Fibroblast of skin of back (primary cell): ENCODE results near the gene ATP6V0E1.
A peak's percentile ranks its signal among the peaks of the same experiment; 100 is the strongest.
"Not testable (repeated sequence)": the region's sequence is repeated elsewhere in the genome, so short reads cannot be mapped to it uniquely, and the experiment has no call there.

Experiments used
- DNase-seq: peaks from one replicate; pipeline ENCODE4 v3.0.0-alpha.2; 2013

The ATP6V0E1 gene

DNA sequence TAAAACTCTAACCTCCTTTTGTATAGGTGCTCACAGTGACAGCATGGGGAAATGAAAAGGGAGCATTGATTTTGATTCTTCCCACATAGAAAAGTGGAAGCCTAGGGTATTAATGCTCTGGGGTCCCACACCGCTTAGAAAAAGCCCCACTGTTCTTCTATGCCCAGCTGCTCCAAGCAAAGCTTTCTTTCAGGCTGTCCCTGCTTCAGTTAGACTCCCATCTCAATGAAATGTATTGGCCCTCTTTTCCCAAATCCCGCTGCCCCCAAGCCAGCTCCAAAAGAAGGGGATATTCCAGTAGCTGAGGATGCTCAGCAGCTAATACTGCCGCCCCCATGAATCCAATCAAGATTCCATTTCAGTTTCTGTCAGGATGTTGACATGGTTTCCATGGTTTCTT lies 55.6 kb downstream of the ATP6V0E1 start:
- no peak for DNase-seq

DNA sequence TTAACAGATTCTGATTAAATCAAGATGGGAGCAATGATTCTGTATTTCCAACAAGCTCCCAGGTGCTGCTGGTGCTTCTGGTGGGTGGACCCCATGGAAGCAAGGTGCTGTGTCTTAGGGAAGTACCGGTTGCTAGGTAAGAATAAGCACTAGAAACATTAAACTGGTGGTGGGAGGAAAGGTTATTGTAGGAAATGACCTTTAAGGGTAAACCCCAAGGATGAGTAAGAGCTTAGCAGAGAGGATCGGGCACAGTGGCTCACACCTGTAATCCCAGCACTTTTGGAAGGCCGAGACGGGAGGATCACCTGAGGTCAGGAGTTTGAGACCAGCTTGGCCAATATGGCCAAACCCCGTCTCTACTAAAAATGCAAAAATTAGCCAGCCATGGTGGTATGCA lies 56.4 kb downstream of the ATP6V0E1 start:
- no peak for DNase-seq

DNA sequence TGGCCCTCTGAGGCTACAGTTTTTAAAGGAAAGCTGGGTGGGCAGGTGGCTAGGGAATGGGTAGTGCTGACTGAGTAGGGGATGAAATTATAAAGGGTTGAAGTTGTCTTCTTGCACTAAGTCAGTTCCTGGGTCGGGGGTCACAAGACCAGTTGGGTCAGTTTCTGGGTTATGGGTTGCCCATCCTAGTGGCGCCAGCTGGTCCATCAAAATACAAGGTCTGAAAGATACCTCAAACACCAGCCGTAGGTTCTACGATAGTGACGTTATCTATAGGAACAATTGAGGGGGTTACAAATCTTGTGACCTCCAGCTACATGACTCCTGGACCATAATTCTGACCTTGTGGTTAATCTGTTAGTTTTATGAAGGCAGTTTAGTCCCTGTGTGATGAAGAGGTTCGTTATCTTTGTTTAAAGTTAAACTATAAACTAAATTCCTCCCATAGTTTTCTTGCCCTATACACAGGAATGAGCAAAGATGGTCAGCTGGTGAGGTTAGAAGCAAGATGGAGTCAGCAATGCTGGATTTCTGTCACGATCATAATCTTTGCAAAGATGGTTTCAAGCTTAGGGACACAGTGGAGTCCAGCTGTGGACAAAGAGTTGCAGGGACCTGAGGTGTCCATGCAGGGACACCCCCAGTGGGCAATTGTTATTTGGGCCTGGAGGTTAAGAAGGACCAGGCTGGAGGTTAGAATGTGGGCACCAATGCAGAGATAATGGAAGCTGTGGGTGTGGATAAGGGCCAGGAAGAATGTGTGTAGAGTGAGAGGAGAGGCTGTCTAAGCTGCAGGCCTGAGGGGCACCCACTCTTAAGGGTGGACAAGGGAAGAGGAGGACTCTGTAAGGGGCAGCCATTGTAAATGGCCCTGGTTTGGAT lies 58.6 kb downstream of the ATP6V0E1 start:
- no peak for DNase-seq

DNA sequence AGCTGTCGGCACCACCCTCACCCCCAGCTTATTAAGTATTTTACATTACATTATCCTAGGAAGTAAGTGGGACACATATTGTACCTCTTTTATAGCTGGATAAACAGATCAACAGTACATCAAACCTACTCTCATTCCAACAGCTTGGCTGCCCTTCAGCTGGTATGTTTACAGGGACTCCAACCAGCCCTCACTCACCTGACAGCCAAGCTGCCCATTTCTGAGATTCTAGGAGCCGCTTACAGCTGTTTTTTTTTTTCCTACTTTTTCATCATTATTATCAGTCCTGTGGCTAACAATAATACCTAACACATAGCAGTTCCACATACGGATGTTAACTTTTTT lies 59.2 kb downstream of the ATP6V0E1 start:
- no peak for DNase-seq

DNA sequence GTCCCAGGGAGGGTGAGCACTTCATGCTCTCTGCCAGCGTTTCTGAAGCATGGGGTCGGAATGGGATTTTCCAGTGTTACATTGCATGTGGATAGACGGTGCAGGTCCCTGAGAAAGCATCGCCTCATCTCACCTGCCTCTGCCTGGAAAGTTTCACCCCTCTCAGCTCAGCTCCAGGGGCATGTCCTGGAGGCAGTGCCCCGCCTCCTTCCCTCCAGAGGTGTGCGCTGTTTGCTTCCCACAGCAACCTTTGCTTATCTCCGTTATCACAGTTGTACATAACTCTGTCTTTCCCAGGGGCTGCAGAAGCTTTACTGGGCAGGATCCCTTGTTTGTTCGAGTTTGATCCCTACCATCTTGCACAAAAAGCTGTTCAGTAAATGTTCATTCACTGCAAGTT lies 61.9 kb downstream of the ATP6V0E1 start:
- DNase-seq = no peak

DNA sequence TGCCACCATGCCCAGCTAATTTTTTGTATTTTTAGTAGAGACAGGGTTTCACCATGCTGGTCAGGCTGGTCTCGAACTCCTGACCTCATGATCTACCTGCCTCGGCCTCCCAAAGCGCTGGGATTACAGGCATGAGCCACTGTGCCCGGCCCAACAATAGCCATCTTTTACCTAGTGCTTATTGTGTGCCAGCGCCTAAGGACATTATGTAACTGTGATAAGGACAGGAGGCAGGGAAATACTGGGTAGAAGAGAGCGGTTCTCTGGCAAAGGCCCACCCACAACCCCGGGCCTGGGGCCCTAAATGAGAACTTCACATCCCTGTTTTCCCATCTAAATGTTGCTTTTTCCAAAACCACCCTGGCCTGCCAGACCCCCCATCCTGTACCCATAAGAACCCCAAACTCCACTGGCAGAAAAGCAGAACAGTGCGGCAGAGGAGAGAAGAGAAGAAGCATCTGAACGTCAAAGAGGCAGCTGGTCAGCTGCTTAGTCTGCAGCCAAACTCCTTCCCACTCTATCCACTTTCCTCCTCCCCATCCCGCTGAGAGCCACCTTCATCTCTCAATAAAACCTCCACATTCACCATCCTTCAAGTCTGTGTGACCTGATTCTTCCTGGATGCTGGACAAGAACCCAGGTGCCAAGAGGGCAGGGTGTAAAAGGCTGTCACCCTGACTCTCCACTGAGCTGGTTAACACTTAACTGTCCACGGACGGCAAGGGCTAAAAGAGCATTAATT lies 63.7 kb downstream of the ATP6V0E1 start:
- not testable (repeated sequence) for DNase-seq

DNA sequence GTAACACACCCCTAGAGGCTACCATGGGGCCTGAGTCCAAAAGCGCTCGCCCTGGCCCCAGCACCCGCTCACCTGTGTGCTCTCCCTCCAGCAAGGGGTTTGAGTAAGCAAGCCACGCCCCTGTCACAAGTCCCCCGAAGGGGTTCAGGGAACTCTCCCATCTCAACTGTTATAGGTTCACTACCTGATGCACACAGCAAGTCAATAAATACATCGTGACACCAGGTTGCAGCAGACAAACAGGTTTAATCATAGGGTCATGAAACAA lies 64.2 kb downstream of the ATP6V0E1 start:
- no peak for DNase-seq

DNA sequence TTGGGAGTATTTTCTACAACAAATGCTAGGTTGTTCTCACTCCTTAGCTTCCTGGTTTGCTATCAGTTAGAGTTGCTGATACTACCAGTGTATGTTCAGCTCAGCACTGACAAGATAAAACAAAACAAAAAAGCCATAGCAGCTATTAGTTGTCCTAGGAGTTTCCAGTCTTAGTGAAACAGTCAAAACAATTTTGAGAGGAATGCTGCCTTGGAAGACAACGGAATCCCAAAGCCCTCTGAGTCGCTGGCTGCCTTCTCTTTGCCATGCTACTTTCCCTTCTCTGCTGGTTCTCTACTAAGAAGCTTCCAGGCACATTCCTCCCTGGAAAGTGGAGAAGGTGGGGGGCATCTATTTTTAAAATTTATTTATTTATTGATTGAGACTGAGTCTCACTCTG lies 67.2 kb downstream of the ATP6V0E1 start:
- peak; percentile 44 for DNase-seq

DNA sequence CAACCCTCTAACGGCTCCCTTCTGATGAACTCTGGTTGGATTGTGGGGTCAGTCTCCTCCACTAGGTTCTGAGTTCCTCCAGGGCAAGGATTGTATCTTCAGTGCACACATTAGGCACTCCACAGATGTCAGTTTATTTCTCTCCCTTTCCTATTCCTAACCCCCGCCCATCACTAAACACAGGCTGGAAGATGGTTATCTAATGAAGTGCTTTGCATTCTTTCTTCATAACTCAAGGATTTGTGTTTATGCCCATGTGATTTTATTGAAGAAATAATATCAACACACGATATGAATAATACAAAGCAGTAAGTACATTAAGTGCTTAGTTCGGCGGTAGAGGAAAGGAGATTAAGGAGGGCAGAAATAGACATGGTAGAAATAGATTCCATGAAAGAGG lies 68.2 kb downstream of the ATP6V0E1 start:
- DNase-seq = peak; percentile 61

DNA sequence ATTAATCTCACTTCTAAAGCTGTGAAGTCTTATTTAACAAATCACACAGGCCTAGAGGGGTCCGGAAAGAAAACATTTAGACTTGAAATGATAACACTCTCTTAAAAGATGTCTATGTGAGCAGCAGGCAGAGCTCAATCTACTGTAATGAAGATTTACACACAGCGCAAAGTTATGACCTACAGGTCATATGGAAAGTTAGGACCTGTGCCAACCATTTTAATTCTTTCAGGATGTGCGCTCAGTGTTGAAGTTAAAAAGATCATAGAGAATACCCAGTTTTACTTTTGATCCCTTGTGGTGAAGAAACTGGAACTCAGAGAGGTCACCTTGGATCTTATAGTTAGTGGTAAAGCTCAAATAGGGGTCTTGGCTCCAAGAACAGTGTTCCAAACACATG lies 69.5 kb downstream of the ATP6V0E1 start:
- no peak for DNase-seq

DNA sequence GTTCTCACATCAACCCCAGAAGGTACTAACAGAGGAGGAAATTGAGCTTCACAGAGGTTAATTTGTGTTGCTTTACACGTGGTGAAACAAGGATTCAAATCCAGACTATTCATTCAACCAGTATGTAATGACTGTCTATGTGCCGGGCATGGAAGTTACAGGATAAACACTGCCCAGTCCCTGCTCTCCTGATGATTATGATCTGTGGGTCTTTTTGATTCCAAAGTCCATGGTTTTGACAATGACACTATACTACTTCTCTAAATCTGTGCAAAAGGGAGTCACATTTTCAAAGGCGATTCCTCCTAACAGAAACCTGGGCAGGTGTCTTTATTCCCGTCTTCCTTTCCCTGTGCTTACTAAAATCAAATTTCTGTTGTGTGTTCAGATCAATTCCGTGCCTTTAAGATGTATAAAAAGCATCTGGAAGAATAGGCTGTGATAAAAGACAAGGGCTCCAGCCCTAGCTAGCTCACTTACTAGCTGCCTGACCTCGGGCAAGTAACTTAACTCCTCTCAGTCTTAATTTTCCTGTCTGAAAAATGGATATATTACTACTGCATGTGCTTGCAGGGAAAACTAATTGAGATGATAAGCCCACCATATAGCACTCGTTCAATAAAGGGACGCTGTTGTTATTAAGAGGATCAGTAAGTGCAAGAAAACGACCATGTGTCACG lies 71.6 kb downstream of the ATP6V0E1 start:
- DNase-seq = no peak

DNA sequence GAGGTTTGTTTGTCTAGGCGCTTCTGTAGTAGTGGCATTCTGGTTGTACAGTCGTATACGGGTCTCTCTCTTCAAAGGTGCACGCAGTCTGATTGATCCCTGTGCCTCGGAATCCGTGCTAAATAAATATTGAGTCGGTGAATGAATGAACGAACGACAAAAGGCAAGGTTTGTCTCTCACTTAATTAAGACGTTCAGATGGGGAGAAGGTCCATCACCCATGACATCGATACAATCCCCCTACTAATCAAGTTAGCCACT lies 72.1 kb downstream of the ATP6V0E1 start:
- DNase-seq = no peak

DNA sequence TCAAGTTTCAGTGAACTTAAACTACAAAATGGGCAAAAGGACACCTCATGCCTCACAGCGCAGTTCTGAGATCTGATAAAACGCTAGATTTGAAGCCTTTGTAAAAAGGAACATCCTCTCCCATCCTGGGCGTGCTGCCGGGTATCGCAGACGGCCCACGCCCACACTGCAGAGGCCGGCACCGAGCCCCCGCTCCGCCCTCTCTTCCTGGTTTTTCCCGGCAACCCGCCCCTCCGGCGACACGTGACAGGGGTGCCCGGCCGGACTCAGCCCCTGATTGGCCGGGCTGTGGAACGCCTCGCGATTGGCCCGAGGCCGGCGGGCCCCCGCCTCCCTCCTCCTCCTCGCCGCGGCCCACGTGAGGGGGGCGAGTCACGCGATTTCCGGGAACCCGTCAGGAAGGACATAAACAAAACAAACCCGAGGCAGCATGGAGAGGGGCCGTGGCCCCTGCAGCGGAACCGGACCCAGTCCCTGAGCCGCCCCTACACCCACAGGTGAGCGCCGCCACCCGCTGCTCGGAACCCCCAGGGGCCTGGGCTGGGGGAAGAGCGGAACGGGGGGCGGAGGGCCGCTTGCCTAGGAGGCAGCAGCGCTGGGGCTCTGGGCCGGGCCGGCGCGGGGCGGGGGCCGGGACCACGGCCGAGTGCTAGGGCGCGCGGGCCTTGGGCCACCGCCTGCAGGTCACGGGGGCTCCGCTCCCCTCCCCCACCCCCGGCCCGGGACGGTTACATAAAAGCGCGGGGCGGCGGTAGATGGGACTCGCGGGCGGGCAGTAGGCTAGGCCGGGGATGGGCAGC lies 72.6 kb downstream of the ATP6V0E1 start, which contains the start of gene CREBRF:
Gene CREBRF (plus strand): TSS at position 370 of the 800 bp plus-strand sequence. CDS start 24,424 bp downstream, outside the sequence.
- DNase-seq = peak; percentile 96

DNA sequence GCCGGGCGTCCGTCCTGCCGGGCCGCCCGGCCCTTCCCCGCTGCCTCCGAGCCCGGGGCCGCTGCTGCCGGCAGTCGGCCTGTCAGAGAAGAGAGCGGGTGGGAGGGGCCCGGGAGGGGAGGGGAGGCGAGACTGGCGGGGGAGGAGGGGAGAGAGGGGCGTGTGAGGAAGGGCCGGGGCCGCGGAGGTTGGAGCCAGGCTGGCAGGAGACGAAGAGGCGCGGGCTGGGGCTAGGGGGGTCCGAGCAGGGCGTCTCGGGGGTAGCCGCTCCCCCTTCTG lies 73.2 kb downstream of the ATP6V0E1 start:
- DNase-seq = no peak

DNA sequence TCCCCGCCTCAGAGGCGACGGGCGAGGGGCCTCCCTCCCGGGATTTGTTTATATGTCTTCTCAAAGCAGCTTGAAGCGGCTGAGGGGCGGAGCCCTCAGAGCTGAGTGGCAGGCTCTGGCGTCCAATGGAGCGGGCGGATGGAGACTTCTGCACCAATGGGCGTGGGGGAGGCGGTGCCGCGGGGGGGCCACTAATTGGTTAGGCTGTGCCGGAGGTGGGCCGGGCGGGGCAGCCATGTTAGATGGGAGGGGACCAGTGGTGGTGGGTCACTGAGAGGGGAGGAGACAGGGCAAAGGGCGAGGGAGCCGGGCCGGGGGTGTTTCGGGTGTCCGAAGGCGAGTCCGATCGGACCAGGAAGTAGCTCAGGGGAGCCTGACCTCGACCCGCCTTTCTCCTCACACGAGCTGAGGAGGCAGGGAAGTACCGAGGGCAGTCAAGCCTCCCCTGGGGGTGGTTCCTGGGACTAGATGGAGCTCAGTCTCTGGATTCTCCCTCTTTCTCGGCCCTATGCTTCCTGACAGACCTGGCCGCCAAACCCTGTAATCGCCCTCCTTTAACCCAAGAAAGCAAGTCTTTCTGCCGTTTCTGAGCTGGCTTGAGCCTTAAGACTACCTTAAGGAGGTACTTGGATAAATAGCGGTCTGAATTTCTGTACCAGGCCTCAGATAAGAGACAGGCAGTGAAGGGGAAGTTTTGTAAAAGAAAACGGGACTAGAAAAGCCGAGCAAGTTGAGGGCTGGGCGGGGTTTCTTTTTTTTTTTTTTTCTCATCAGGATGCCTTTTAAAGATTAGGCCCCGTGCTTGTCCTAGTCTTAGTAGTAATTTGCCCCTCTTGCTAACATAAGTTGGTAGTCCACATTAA lies 73.7 kb downstream of the ATP6V0E1 start:
- DNase-seq = peak; percentile 97

DNA sequence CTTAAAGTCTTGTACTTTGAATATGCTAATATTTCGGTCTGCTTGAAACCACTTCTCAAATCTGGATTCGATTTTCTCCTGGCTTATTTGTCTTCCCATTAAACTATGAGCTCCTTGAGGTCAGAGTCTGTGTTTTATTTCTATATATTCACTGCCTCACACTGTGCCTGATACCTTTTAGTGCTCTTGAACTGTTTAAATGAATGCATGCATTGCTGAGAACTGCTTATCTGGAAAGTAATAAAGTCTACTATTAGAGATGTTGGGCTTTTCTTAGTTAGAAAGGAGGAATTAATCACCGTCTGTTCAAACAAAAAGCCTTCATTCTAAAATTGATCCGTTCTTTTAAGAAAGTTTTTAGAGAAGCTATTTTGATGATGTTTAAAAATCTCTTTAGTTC lies 78.6 kb downstream of the ATP6V0E1 start:
- no peak for DNase-seq

DNA sequence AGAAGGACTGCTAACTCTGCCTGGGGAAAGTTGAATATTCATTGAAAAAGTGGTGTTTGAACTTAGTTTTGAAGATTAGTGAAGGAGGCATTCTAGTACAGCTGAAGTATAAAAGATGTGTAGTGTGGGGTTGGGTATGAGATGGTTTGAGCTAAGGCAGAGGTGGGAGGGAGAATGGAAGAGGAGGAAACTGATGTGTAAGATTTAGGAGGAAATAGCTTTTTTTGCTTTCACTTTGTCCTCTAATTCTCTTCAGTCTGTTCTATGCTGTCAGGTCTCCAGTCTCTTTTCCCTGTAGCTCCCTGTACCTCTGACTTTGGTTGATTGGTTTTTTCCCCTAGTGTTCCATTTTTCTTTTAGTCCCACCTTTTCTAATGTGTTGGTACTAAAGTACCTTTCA lies 81.6 kb downstream of the ATP6V0E1 start:
- no peak for DNase-seq

DNA sequence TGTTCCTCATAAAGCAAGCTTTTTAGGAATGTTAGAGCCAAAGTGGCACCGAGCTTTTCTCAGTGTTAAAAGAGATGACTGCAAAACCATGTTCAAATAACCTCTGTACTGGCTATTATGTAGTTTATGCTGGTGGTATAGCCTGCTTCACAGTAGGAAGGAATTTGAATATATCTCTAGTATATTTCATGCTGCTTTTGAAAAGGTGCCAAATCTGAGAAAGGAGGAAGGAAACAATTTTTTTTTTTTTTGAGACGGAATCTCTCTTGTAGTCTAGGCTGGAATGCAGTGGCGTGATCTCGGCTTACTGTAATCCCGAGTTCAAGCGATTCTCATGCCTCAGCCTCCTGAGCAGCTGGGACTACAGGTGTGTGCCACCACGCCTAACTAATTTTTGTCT lies 86.1 kb downstream of the ATP6V0E1 start:
- no peak for DNase-seq

DNA sequence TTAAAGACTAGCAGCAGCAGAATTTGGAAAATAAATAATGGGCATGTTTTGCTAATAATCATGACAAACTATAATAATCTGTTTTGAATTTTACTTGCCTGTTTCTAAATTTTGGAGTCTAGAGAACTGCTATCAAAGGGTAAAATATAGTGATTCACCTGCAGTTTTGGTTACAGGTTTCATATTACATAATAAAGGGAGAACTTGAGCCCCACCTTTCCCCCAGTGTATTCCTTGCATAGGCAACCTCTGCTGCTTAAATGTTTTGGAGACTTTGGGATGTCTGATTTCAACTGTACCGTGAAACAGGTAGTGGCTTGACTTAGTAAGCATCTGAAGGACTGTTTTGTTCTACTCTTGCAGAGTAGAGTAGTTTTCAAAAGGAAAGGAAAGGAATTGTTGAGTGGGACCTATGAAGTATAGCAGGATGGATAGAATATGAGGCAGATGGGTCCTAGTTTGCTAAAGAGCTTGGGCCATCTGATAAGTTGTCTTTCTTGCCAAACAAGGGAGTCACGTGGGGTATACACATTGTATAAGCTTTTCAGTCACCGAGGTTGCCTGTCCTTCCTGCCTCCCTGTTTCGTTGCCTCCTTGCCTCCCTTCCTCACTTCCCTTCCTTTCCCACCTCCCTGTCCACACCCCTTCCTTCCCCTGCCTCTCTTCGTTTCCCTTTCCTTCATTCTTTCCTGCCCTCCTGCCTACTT lies 91.7 kb downstream of the ATP6V0E1 start:
- no peak for DNase-seq

DNA sequence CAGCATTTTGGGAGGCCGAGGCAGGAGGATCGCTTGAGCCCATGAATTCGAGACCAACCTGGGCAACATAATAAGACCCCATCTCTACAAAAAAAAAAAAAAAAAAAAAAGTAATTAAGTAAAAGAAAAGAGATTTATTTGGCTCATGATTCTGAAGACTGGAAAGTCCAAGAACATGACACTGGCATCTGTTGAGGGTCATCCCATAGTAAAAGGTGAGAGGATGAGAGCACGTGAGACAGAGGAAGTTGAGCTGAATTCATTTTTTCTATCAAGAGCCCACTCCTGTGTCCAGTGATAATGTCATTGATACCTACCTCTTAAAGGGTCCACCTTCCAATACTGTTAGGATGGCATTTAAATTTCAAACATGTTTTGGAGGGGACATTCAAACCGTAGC lies 92.4 kb downstream of the ATP6V0E1 start:
- no peak for DNase-seq

DNA sequence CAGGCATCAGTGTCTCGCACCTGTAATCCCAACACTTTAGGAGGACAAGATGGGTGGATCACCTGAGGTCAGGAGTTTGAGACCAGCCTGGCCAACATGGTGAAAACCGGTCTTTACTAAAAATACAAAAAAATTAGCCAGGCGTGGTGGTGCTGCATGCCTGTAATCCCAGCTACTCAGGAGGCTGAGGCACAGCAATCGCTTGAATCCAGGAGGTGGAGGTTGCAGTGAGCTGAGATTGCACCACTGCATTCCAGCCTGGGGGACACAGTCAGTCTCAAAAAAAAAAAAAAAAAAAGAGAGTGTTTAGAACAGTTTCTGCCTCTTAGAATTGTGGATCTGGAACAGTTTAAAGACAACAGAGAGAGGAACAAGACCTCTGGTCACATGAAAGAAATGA lies 92.9 kb downstream of the ATP6V0E1 start:
- DNase-seq = not testable (repeated sequence)

DNA sequence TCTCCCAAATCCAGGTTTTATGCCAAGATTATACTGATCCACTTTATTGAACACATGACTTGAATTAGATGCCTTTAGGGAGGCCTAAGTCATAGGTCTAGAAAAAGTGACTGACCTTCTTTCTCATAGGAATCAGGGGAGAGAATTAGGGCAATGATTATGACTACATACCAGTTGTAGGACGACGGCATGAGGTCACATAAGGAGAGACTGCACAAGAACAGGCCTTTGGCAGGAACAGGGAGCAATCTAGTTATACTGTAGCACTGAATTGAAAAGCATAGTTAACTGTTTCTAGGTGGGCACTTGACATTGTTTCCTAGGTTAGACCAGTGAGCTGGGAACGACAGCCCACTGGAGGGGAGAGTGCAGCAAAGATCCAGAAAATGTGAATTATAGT lies 95.3 kb downstream of the ATP6V0E1 start:
- DNase-seq = no peak
